Naive B cell (primary cell): ENCODE results near the gene PPP1R18. TPM values are rescaled to one million over a fixed set of nuclear protein-coding genes. Genes with fewer than 3 reads are reported as not detected.

Experiments used
- ATAC-seq, 2 donors: fragments of 150-1000 bp; cut with Tn5 transposase; 2 replicates each; pipeline ENCODE4 v1.10.0; 2021; ENCODE audit warnings: low read depth in 2 of 2, mild to moderate bottlenecking in 2 of 2, moderate library complexity in 2 of 2
- DNase-seq: peaks from one replicate; pipeline ENCODE4 v3.0.0; 2022
- H3K27ac Mint-ChIP-seq, 6 donors: one replicate each; pipeline ENCODE4 v1.8.0; 2020 to 2022; ENCODE audit warnings: mild to moderate bottlenecking in 6 of 6, mixed read lengths in 6 of 6, moderate library complexity in 5 of 6, inconsistent platforms in 2 of 6
- H3K27me3 Mint-ChIP-seq, 3 donors: one replicate each; pipeline ENCODE4 v1.8.0; 2021 to 2022; ENCODE audit warnings: mixed read lengths in 3 of 3, mild to moderate bottlenecking in 1 of 3
- H3K36me3 Mint-ChIP-seq, 2 donors: one replicate each; pipeline ENCODE4 v1.8.0; 2020 to 2022; ENCODE audit warnings: mixed read lengths in 2 of 2, inconsistent platforms in 1 of 2, mild to moderate bottlenecking in 1 of 2
- H3K4me1 Mint-ChIP-seq, 3 donors: one replicate each; pipeline ENCODE4 v1.8.0; 2020 to 2022; ENCODE audit warnings: mixed read lengths in 3 of 3, inconsistent platforms in 1 of 3, mild to moderate bottlenecking in 1 of 3, moderate library complexity in 1 of 3
- H3K4me3 Mint-ChIP-seq, 8 donors: one replicate each; pipeline ENCODE4 v1.8.0; 2020 to 2022; ENCODE audit warnings: mild to moderate bottlenecking in 8 of 8, mixed read lengths in 8 of 8, moderate library complexity in 8 of 8, inconsistent platforms in 2 of 8
- H3K9me3 Mint-ChIP-seq, 7 donors: one replicate each; pipeline ENCODE4 v1.8.0; 2020 to 2022; ENCODE audit warnings: mixed read lengths in 7 of 7, mild to moderate bottlenecking in 5 of 7, inconsistent platforms in 2 of 7, moderate library complexity in 1 of 7
- polyA plus RNA-seq, 6 donors: library from polyadenylated mRNA; unstranded; fragments of 300-500 nt; fragmentation: Illumina TruSeq; gene quantifications; one replicate each; pipeline ENCODE4 v1.2.3, GENCODE V29; 2021; ENCODE audit warnings: low read depth in 6 of 6

The PPP1R18 gene
- polyA plus RNA-seq, 6 donors from 2014 or later: 70.3 to 103 (median 82.6) TPM

- Mint-ChIP-seq H3K36me3 (peaks cover 0 to 23% of the 10 kb centered on the region in 2 donors), H3K27me3 (no peaks in the 10 kb centered on the region), H3K27ac (peak overlapping the region; percentile 32 to 98 (median 95)), H3K4me3 (peak overlapping the region; percentile 93 to 100 (median 98)), H3K9me3 (peaks cover 0 to 2% (median 0%) of the 10 kb centered on the region in 7 donors), H3K4me1 (peaks cover 49 to 65% (median 56%) of the 10 kb centered on the region in 3 donors)
- DNase-seq: no peak
- no peak for ATAC-seq
Observed at GRCh38 chr6:30689022-30689865, 2.8 kb upstream of the PPP1R18 start.

DNA sequence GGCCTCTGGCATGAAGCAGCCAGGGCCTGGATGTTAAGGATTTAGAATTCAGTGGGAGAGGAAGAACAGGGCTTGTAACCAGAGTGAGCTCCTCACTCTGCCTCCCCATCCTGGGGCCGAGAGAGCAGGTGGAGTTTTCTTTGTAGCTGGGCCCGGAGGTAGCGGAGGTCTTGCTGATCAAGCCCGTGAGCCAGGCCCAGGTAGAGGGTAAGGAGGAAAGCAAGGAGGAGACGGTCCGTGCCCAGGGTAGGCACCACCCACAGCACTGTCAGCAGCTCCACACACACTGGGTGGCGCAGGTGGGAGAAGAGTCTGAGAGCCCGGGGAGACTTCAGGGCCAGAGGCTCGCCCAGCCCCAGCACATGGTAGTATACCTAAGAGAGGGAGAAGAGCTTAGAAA lies 2.1 kb upstream of the PPP1R18 start:
- Mint-ChIP-seq H3K36me3 (peaks cover 0 to 30% of the 10 kb centered on the region in 2 donors), H3K27ac (peak overlapping the region; percentile 73 to 98 (median 95)), H3K27me3 (no peaks in the 10 kb centered on the region), H3K4me1 (peaks cover 49 to 72% (median 56%) of the 10 kb centered on the region in 3 donors), H3K4me3 (peak overlapping the region; percentile 93 to 100 (median 98)), H3K9me3 (peaks cover 0 to 2% (median 0%) of the 10 kb centered on the region in 7 donors)
- DNase-seq: peak; percentile 57
- peak; percentile 44 to 45 for ATAC-seq

- DNase-seq: no peak
- H3K27me3 Mint-ChIP-seq: no peaks in the 10 kb centered on the region
- H3K4me3 Mint-ChIP-seq: peak overlapping the region; percentile 93 to 100 (median 98)
- H3K27ac Mint-ChIP-seq: peak overlapping the region; percentile 91 to 98 (median 95)
- peaks cover 0 to 37% of the 10 kb centered on the region in 2 donors for H3K36me3 Mint-ChIP-seq
- peaks cover 0 to 2% (median 0%) of the 10 kb centered on the region in 7 donors for H3K9me3 Mint-ChIP-seq
- peaks cover 52 to 79% (median 59%) of the 10 kb centered on the region in 3 donors for H3K4me1 Mint-ChIP-seq
- ATAC-seq: no peak
Observed at GRCh38 chr6:30687659-30688431, 1.4 kb upstream of the PPP1R18 start.

DNA sequence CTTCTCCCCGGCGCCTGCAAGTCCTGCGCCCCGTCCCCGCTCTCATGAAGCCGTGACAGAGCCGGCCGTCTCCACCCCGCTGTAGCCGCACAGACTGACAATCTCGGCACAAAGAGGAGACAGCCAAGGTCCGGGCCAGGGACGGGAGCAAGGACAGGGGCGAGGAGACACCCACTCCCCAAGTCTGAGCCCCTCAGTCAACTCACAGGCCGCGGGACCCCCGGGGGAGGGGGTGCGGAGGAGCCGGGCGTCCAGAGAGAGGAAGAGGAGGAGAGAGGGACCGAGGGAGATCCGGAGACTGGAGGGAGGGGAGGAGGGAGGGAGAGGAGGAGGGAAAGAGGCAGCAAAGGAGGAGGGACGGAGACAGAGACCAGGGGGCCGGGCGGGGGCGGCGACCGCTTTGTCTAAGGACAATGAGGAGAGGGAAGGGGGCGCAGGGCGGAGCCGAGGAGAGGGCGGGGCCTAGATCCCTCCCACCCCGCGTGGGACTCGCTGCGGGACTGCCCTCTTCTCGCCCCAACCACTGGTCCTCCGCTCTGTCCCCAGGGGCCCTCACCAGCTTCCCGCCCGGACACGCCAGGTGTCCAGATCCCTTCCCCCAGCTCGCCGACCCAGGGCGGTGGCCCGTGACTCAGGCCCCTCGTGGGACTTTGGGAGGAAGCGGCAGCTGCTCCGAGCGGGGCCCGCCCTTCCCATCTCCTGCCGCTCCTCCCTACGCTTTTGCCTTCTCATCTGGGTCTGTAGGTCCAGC lies 638 bp upstream of the PPP1R18 start:
- Mint-ChIP-seq H3K27ac (peak overlapping the region; percentile 92 to 98 (median 95)), H3K36me3 (peaks cover 0 to 39% of the 10 kb centered on the region in 2 donors), H3K4me1 (peaks cover 54 to 82% (median 67%) of the 10 kb centered on the region in 3 donors), H3K27me3 (no peaks in the 10 kb centered on the region), H3K4me3 (peak overlapping the region; percentile 93 to 100 (median 98)), H3K9me3 (peaks cover 0 to 2% (median 0%) of the 10 kb centered on the region in 7 donors)
- DNase-seq (peak; percentile 82), ATAC-seq (peak; percentile 27)

DNA sequence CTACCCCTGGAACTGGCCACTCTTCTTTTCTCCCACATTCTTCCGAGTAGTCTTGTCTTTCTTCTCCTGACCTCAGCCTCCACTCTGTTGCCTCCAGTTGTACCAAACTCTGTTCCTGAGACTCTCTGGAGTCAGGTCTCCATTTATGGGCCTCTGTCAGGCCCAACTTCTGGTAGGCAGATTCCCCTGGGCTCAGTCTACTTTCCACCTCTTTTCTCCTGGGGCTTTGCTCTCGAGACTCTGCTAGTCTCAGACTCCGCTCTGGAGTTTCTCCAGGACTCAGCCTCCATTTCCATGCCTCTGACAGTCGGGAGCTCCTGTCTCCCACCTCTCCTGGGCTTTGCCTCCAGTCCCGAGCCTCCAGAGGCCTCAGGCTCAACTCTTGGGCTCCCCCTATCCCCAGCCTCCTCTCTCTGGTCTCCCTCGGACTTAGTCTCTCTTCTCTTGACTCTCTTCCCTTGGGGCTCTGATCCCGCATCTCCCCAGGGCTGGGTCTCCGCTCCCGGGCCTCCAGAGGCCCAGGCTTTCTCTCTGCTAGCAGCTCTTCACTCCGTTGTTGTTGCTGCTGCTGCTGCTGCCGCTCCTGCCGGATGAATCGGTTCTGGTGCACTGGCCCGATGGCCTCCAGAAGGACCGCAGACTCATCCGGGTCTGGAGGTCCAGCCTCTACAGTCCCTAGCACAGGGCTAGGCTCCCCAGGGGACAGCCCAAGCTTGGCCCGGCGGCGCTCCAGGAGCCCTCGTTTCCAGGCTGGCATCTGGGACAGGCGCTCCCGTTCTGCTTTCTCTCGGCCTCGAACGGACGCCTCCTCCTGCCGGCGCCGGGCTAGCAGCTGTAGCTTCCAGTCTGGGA lies 1.1 kb downstream of the PPP1R18 start:
- ATAC-seq (no peak), DNase-seq (no peak)
- peaks cover 56 to 84% (median 70%) of the 10 kb centered on the region in 3 donors for H3K4me1 Mint-ChIP-seq
- no peaks in the 10 kb centered on the region for H3K27me3 Mint-ChIP-seq
- peaks cover 0 to 2% (median 0%) of the 10 kb centered on the region in 7 donors for H3K9me3 Mint-ChIP-seq
- peak overlapping the region; percentile 89 to 99 (median 96) for H3K27ac Mint-ChIP-seq
- H3K36me3 Mint-ChIP-seq: peaks cover 0 to 47% of the 10 kb centered on the region in 2 donors
- H3K4me3 Mint-ChIP-seq: peak overlapping the region; percentile 93 to 100 (median 98)

- Mint-ChIP-seq H3K27me3 (no peaks in the 10 kb centered on the region), H3K4me1 (peaks cover 56 to 84% (median 70%) of the 10 kb centered on the region in 3 donors), H3K9me3 (peaks cover 0 to 2% (median 0%) of the 10 kb centered on the region in 7 donors), H3K27ac (peak overlapping the region; percentile 1 to 100 (median 98)), H3K4me3 (peak overlapping the region; percentile 93 to 100 (median 98)), H3K36me3 (peaks cover 0 to 48% of the 10 kb centered on the region in 2 donors)
- DNase-seq (no peak), ATAC-seq (no peak)
Observed at GRCh38 chr6:30684386-30685156, 1.9 kb downstream of the PPP1R18 start.

GRCh38 chr6:30683980-30684338 lies 2.5 kb downstream of the PPP1R18 start:
- Mint-ChIP-seq H3K9me3 (peaks cover 0 to 2% (median 0%) of the 10 kb centered on the region in 7 donors), H3K27ac (peak overlapping the region; percentile 1 to 100 (median 98)), H3K27me3 (no peaks in the 10 kb centered on the region), H3K36me3 (peaks cover 0 to 54% of the 10 kb centered on the region in 2 donors), H3K4me3 (peak overlapping the region; percentile 93 to 100 (median 98)), H3K4me1 (peaks cover 56 to 84% (median 70%) of the 10 kb centered on the region in 3 donors)
- no peak for ATAC-seq
- DNase-seq: no peak

- ATAC-seq: no peak
- H3K27ac Mint-ChIP-seq: peak overlapping the region; percentile 95 to 100 (median 98)
- peaks cover 56 to 80% (median 68%) of the 10 kb centered on the region in 3 donors for H3K4me1 Mint-ChIP-seq
- no peaks in the 10 kb centered on the region for H3K27me3 Mint-ChIP-seq
- peaks cover 0 to 2% (median 0%) of the 10 kb centered on the region in 7 donors for H3K9me3 Mint-ChIP-seq
- H3K36me3 Mint-ChIP-seq: peaks cover 0 to 58% of the 10 kb centered on the region in 2 donors
- peak overlapping the region; percentile 93 to 100 (median 98) for H3K4me3 Mint-ChIP-seq
- no peak for DNase-seq
Observed at GRCh38 chr6:30683183-30683979, 3.1 kb downstream of the PPP1R18 start.

DNA sequence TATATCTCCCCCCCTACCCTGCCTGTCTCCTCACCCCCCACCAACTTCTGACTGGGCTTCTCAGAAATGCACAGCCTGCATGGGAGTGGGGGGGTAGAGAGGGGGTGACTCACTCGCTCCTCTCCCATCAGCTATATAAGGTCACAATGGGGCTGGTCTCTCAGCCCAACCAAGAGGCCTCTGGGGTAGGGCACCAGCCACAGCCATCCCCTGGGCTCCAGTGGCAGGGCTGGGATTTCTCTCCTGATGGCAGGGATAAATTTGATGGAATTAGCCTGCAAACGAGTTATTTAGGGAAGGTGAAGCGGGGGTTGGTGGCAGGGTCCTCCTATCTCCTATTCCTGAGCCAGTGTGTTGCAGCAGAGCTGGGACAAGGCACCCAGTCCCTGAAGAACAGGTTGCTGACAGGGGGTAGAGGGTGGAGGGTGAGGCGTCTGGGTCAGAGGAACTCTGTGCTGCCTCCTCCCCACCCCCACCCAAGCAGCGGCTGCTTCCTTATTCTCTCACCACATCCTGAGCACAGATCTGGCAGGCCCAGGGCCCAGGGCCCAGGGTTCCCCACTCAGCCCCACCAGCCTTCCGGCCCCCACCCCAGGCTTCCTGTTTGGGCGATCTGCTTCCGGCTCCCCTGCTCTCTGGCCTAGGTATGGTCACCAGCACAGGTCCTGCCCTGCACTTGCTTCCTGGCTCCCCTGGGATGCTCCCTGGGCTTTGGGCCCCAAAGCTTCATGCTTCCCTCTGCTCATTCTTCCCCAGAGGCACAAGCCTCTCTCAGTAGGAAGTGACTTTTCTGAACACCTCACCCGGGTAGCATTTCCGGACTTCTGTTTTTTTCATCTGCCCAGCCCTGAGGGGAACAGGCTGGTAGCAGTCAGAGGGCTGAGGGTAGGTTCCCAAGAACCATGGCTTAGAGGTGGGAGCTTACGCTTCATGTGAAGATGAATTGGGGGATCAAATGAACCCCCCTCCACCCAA lies 4.0 kb downstream of the PPP1R18 start:
- Mint-ChIP-seq H3K4me3 (peak overlapping the region; percentile 93 to 100 (median 98)), H3K9me3 (peaks cover 0 to 2% (median 0%) of the 10 kb centered on the region in 7 donors), H3K27me3 (no peaks in the 10 kb centered on the region), H3K4me1 (peaks cover 46 to 71% (median 58%) of the 10 kb centered on the region in 3 donors), H3K27ac (peak overlapping the region; percentile 95 to 100 (median 98)), H3K36me3 (peaks cover 0 to 58% of the 10 kb centered on the region in 2 donors)
- peak; percentile 95 for DNase-seq
- peak; percentile 73 to 76 for ATAC-seq

DNA sequence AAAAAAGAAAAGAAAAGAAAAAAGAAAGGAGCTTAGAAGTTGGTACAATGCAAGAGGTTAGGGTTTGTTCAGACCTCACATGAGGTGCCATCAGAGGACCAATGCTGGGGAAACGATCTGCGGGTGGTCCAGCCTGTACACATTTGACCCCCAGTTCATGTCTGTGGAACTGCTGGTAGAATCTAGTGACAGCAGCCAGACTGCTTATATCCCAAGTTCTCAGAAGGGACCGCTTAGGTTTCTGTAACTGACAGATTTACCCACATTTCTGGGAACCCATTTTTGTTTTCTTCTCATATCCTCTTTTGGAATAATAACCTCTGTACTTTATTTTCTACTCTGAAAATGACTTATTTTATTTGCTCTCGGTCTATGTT lies 4.7 kb downstream of the PPP1R18 start:
- Mint-ChIP-seq H3K27me3 (no peaks in the 10 kb centered on the region), H3K36me3 (peaks cover 0 to 58% of the 10 kb centered on the region in 2 donors), H3K4me3 (peak overlapping the region; percentile 93 to 100 (median 98)), H3K9me3 (peaks cover 0 to 2% (median 0%) of the 10 kb centered on the region in 7 donors), H3K27ac (peak overlapping the region; percentile 95 to 100 (median 98)), H3K4me1 (peaks cover 49 to 69% (median 57%) of the 10 kb centered on the region in 3 donors)
- ATAC-seq (no peak), DNase-seq (no peak)
